Lower leg skin (tissue), 4 donors: Measurements from ENCODE around the gene EXOC6. TPM values are rescaled to one million over a fixed set of nuclear protein-coding genes. Genes with fewer than 3 reads are reported as not detected.

ENCODE experiments used
- DNase-seq, 2 donors: peaks; one replicate each; pipeline ENCODE4 v3.0.0-alpha.2; 2019; ENCODE audit warnings: low spot score in 2 of 2
- H3K4me3 ChIP-seq: fragments of 200-600 bp; sonication (generic); 2 replicates; pipeline ENCODE4 v1.5.1; 2017; ENCODE audit warnings: mild to moderate bottlenecking, low read depth; ENCODE audit not compliant: poor library complexity, severe bottlenecking
- POLR2A ChIP-seq, 2 donors: fragments of 450-650 bp; IDR thresholded peaks; one replicate each; pipeline ENCODE4 v1.6.1; 2016 to 2017; ENCODE audit warnings: antibody characterized with exemption in 2 of 2, mild to moderate bottlenecking in 1 of 2, moderate library complexity in 1 of 2
- WGBS, 2 donors: methylation state at CpG; one replicate each; pipeline ENCODE4 v1.1.5; 2018; 5-methylcytosine and 5-hydroxymethylcytosine counted together
- intact Hi-C: fragments of 100-400 bp; cut with DNase I; formaldehyde crosslinking; loops from one replicate; pipeline ENCODE4 v1.15.0; 2023; ENCODE audit warnings: low total_unique reads
- total RNA-seq, 4 donors: library from RNA; depleted of rRNA; stranded (reverse); fragments of >200 nt; gene quantifications; one replicate each; pipeline ENCODE4 v1.1.0, GENCODE V29; 2016
- TF ChIP-seq, protein P1 (sequence below), 3 donors: fragments of 450-650 bp; IDR thresholded peaks; one replicate each; pipeline ENCODE4 v1.5.1; 2016; ENCODE audit warnings: antibody characterized with exemption in 3 of 3, mild to moderate bottlenecking in 3 of 3, moderate library complexity in 2 of 3

Gene EXOC6
- total RNA-seq, 4 donors from 2014 or later, result 5.2 to 8.4 (median 6.0) TPM

GRCh38 chr10:92991513-92991912 is 143.2 kb downstream of the EXOC6 start:
- 82 to 88% methylated on average over 2 of the region's 2 CpGs for WGBS, 2 donors
- no peak for TF ChIP-seq POLR2A (IDR thresholded peaks at IDR 0.05)
- TF ChIP-seq, protein P1, sequence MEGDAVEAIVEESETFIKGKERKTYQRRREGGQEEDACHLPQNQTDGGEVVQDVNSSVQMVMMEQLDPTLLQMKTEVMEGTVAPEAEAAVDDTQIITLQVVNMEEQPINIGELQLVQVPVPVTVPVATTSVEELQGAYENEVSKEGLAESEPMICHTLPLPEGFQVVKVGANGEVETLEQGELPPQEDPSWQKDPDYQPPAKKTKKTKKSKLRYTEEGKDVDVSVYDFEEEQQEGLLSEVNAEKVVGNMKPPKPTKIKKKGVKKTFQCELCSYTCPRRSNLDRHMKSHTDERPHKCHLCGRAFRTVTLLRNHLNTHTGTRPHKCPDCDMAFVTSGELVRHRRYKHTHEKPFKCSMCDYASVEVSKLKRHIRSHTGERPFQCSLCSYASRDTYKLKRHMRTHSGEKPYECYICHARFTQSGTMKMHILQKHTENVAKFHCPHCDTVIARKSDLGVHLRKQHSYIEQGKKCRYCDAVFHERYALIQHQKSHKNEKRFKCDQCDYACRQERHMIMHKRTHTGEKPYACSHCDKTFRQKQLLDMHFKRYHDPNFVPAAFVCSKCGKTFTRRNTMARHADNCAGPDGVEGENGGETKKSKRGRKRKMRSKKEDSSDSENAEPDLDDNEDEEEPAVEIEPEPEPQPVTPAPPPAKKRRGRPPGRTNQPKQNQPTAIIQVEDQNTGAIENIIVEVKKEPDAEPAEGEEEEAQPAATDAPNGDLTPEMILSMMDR (IDR thresholded peaks at IDR 0.05), result no peak
- intact Hi-C loops, result no loop called here

DNA sequence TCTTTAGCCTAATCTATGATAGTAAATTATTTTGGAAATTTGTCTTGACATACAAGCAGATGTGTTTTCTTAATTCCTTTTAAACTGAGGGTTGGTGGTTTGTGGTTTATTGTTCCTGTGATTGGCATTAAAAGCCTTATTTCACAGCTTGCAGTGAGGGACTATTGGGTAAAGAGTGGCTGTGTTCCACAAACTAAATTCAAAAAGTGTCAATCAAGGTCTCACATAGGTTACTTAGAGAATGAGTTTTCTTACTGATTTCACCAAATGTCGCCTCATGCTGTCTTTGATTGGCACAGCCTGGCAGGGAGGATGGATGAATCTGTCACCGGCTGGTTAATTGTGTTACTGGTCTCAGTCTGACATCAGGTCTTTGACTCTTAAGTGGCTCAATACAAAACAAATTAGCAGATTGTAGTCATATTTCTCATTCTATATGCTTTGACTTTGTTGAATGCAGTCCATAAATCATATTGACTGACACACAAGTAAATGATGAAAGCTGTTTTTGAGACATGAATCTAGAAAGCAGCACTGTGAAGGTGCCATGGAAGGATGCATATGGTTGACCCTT is 145.5 kb downstream of the EXOC6 start:
- H3K4me3 ChIP-seq, result no peak overlapping the region
- 67 to 72% methylated on average over 2 of the region's 2 CpGs for WGBS, 2 donors
- TF ChIP-seq POLR2A (IDR thresholded peaks at IDR 0.05), result no peak
- TF ChIP-seq, protein P1 (IDR thresholded peaks at IDR 0.05), result no peak
- intact Hi-C loops, result no loop called here
- no peak for DNase-seq

More at GRCh38 chr10:92991513-92991912, 143.2 kb downstream of the EXOC6 start:
- no peak overlapping the region for H3K4me3 ChIP-seq
- DNase-seq, result no peak

- TF ChIP-seq POLR2A (IDR thresholded peaks at IDR 0.05), result no peak
- TF ChIP-seq, protein P1 (IDR thresholded peaks at IDR 0.05), result no peak
- no peak overlapping the region for H3K4me3 ChIP-seq
- WGBS, 2 donors, result 81 to 84% methylated on average over 3 of the region's 3 CpGs
- no peak for DNase-seq
- intact Hi-C loops, result no loop called here
These were observed 147.2 kb downstream of the EXOC6 start for GRCh38 chr10:92995509-92995908.

DNA sequence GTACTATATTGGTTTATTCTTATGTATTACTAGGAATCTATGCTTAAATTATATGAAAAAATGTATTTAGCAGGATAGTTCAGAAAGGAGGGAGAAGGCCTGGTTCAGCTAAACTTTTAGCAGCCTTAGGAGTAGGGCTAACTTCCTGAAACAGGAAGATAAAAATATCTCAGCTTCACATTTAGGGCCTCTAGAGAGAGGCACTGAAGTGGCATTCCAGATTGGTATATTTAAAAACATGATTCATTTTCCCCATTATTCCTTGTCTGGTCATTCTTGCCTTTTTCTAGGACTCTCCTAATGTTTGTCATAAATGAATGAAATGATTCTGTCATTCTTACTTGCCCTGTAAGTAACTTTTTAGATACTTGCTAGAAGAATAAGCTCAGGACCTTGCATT is 149.3 kb downstream of the EXOC6 start:
- intact Hi-C loops, result no loop called here
- no peak for TF ChIP-seq POLR2A (IDR thresholded peaks at IDR 0.05)
- TF ChIP-seq, protein P1 (IDR thresholded peaks at IDR 0.05), result no peak
- H3K4me3 ChIP-seq, result no peak overlapping the region
- no peak for DNase-seq

- TF ChIP-seq, protein P1 (IDR thresholded peaks at IDR 0.05), result no peak
- no peak for TF ChIP-seq POLR2A (IDR thresholded peaks at IDR 0.05)
- intact Hi-C loops, result no loop called here
- WGBS, 2 donors, result 86 to 95% methylated on average over 2 of the region's 2 CpGs
- no peak for DNase-seq
- H3K4me3 ChIP-seq, result no peak overlapping the region
These were observed 150.9 kb downstream of the EXOC6 start for GRCh38 chr10:92999191-92999590.

GRCh38 chr10:93006435-93007039 is 158.2 kb downstream of the EXOC6 start:
- H3K4me3 ChIP-seq, result no peak overlapping the region
- intact Hi-C loops, result no loop called here
- DNase-seq, result no peak
- WGBS, 2 donors, result 7 to 15% methylated on average over 3 of the region's 3 CpGs
- no peak for TF ChIP-seq POLR2A (IDR thresholded peaks at IDR 0.05)
